ENCODE measurements around the gene PNP. TPM values are rescaled to one million over a fixed set of nuclear protein-coding genes. Genes with fewer than 3 reads are reported as not detected.

Gene PNP
- polyA plus RNA-seq, 3 donors, result 64.0 to 144 (median 82.3) TPM

GRCh38 chr14:20508367-20508766 is 39.2 kb downstream of the PNP start:
- DNase-seq (ENCODE audit: extremely low read depth in 1 of 11, low read depth in 9 of 11, low spot score in 4 of 11), result no peak

- no peak for DNase-seq (ENCODE audit: extremely low read depth in 1 of 11, low read depth in 9 of 11, low spot score in 4 of 11)
These were observed 43.1 kb downstream of the PNP start for GRCh38 chr14:20512177-20512905.

- DNase-seq (ENCODE audit: extremely low read depth in 1 of 11, low read depth in 9 of 11, low spot score in 4 of 11), result no peak
These were observed 46.6 kb downstream of the PNP start for GRCh38 chr14:20515846-20516245.

GRCh38 chr14:20516921-20517320 is 47.7 kb downstream of the PNP start:
- DNase-seq (ENCODE audit: extremely low read depth in 1 of 11, low read depth in 9 of 11, low spot score in 4 of 11), result no peak

- DNase-seq (ENCODE audit: extremely low read depth in 1 of 11, low read depth in 9 of 11, low spot score in 4 of 11), result no peak
These were observed 53.1 kb downstream of the PNP start for GRCh38 chr14:20522332-20522731.

- no peak for DNase-seq (ENCODE audit: extremely low read depth in 1 of 11, low read depth in 9 of 11, low spot score in 4 of 11)
These were observed 54.8 kb downstream of the PNP start for GRCh38 chr14:20524027-20524426.

Other genes with a start within 250 kb of the PNP start
- gene OR11H6, start 245.7 kb upstream of the PNP start, polyA plus RNA-seq (ENCODE audit: insufficient read length in 3 of 3), result not detected
- gene OR11H7, start 240.4 kb upstream of the PNP start, polyA plus RNA-seq (ENCODE audit: insufficient read length in 3 of 3), result under 1 TPM; 0.26 to 0.60 (median 0.26) TPM
- gene OR11H4, start 230.1 kb upstream of the PNP start, polyA plus RNA-seq (ENCODE audit: insufficient read length in 3 of 3), result under 1 TPM in 1 of 3 donors, not detected in 2; 0.14 TPM
- gene TTC5, start 163.5 kb upstream of the PNP start, polyA plus RNA-seq (ENCODE audit: insufficient read length in 3 of 3), result 10 to 100 TPM; 24.9 to 31.0 (median 29.6) TPM
- 100 to 1,000 TPM; 108 to 130 (median 120) TPM for gene CCNB1IP1, start 136.1 kb upstream of the PNP start, polyA plus RNA-seq (ENCODE audit: insufficient read length in 3 of 3)
- 10 to 100 TPM; 51.1 to 62.7 (median 60.3) TPM for gene PARP2, start 125.8 kb upstream of the PNP start, polyA plus RNA-seq (ENCODE audit: insufficient read length in 3 of 3)
- 10 to 100 TPM; 19.0 to 20.7 (median 19.0) TPM for gene TEP1, start 55.9 kb upstream of the PNP start, polyA plus RNA-seq (ENCODE audit: insufficient read length in 3 of 3)
- gene KLHL33, start 33.2 kb upstream of the PNP start, polyA plus RNA-seq (ENCODE audit: insufficient read length in 3 of 3), result under 1 TPM; 0.23 to 0.53 (median 0.47) TPM
- gene OSGEP, start 14.6 kb upstream of the PNP start, polyA plus RNA-seq (ENCODE audit: insufficient read length in 3 of 3), result 10 to 100 TPM; 53.7 to 88.7 (median 54.9) TPM
- 100 to 1,000 TPM; 292 to 331 (median 308) TPM for gene APEX1, start 14.2 kb upstream of the PNP start, polyA plus RNA-seq (ENCODE audit: insufficient read length in 3 of 3)
- 10 to 100 TPM; 35.0 to 40.4 (median 36.9) TPM for gene PIP4P1, start 8.0 kb upstream of the PNP start, polyA plus RNA-seq (ENCODE audit: insufficient read length in 3 of 3)
- gene RNASE10, start 36.1 kb downstream of the PNP start, polyA plus RNA-seq (ENCODE audit: insufficient read length in 3 of 3), result under 1 TPM in 2 of 3 donors, not detected in 1; 0.14 TPM
- not detected for gene RNASE9, start 91.6 kb downstream of the PNP start, polyA plus RNA-seq (ENCODE audit: insufficient read length in 3 of 3)
- not detected for gene RNASE11, start 118.6 kb downstream of the PNP start, polyA plus RNA-seq (ENCODE audit: insufficient read length in 3 of 3)
- gene RNASE12, start 122.0 kb downstream of the PNP start, polyA plus RNA-seq (ENCODE audit: insufficient read length in 3 of 3), result not detected
- not detected for gene OR6S1, start 172.3 kb downstream of the PNP start, polyA plus RNA-seq (ENCODE audit: insufficient read length in 3 of 3)
- 1 to 10 TPM; 1.5 to 2.4 (median 1.8) TPM for gene RNASE4, start 215.2 kb downstream of the PNP start, polyA plus RNA-seq (ENCODE audit: insufficient read length in 3 of 3)
- 1 to 10 TPM; 2.5 to 6.7 (median 3.3) TPM for gene ANG, start 219.4 kb downstream of the PNP start, polyA plus RNA-seq (ENCODE audit: insufficient read length in 3 of 3)